H1 (cell line): Measurements from ENCODE around the gene LIPE. TPM values are rescaled to one million over a fixed set of nuclear protein-coding genes. Genes with fewer than 3 reads are reported as not detected.

Experiments
- CBX5 ChIP-seq: fragments of 300-800, 300-1000 bp; sonication (generic); IDR thresholded peaks from 2 replicates; pipeline ENCODE4 v1.7.1; 2016; ENCODE audit warnings: antibody characterized with exemption, low read length, low read depth
- polyA plus RNA-seq, 7 experiments: library from polyadenylated mRNA; depleted of rRNA in 3 of 7; stranded (reverse) in 5 of 7; unstranded in 2 of 7; fragments of >200 nt in 5 of 7; fragments of 200-250 nt in 2 of 7; gene quantifications; 1 replicate in 5 of 7; 2 replicates in 1 of 7; 4 replicates in 1 of 7; pipeline versions ENCODE4 v1.2.1 to v1.2.3, GENCODE V29; 2011 to 2013; ENCODE audit warnings: missing spikeins in 2 of 7, mixed read lengths in 2 of 7
- total RNA-seq: library from RNA; stranded (reverse); fragmentation: NEBNext Ultra II Directional; extraction: Animal tissue kit (Norgen Biotek cat#: 25700); gene quantifications from 2 replicates; pipeline ENCODE4 v1.2.1, GENCODE V29; 2021

Gene LIPE
- total and polyA plus RNA-seq, 2 of the 8 experiments (the other 6 are each of a cell fraction or from before 2014, with no cell fraction given) = 8.7 to 15.9 TPM

GRCh38 chr19:42380155-42380554 lies 47.0 kb downstream of the LIPE start (continued):
- no peak for TF ChIP-seq CBX5
